GM21367 (cell line): ENCODE measurements around the gene SCG3.
"Not testable (repeated sequence)": the region's sequence is repeated elsewhere in the genome, so short reads cannot be mapped to it uniquely, and the experiment has no call there.

Experiments used
- ATAC-seq: cut with Tn5 transposase; IDR thresholded peaks from one replicate; pipeline ENCODE4 v1.9.1; 2021; ENCODE audit not compliant: unreplicated experiment

The SCG3 gene

DNA sequence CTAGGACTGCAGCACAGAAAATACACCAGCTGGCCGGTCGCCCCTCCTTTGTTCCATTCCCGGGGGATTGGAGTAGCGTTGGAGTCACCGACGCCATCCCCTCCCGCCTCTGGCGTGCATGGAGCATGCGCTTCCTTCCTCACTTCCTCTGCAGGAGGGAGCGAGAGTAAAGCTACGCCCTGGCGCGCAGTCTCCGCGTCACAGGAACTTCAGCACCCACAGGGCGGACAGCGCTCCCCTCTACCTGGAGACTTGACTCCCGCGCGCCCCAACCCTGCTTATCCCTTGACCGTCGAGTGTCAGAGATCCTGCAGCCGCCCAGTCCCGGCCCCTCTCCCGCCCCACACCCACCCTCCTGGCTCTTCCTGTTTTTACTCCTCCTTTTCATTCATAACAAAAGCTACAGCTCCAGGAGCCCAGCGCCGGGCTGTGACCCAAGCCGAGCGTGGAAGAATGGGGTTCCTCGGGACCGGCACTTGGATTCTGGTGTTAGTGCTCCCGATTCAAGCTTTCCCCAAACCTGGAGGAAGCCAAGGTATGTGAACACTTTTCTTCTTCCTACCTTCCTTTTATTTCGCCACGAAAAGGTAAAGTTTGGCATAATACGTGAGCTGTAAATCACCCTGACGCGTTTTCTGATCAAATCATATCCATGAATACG lies at the start of gene SCG3:
SCG3 (plus strand) TSS at position 201 of the 661 bp plus-strand sequence; CDS start at position 454, 253 bp downstream.
- ATAC-seq = no peak

DNA sequence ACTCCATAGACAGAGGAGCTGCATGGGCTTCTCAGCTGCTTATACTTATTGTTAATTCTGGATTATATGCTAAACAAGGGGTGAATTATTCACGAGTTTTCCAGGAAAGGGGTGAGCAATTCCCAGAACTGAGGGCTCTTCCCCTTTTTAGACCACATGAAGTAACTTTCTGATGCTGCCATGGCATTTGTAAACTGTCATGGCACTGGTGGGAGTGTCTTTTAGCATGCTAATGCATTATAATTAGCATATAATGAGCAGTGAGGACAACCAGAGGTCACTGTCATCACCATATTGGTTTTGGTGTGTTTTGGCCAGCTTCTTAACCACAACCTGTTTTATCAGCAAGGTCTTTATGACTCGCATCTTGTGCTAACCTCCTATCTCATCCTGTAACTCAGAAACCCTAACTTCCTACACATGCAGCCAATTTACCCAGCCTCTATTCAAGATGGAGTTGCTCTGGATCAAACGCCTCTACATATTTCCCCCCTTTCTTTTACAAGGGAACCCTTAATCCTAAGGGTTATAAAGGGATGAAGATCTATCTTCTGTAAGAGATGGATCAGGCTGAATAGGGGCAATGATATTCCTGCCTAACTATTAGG lies 46.6 kb upstream of the SCG3 start:
- ATAC-seq = no peak

DNA sequence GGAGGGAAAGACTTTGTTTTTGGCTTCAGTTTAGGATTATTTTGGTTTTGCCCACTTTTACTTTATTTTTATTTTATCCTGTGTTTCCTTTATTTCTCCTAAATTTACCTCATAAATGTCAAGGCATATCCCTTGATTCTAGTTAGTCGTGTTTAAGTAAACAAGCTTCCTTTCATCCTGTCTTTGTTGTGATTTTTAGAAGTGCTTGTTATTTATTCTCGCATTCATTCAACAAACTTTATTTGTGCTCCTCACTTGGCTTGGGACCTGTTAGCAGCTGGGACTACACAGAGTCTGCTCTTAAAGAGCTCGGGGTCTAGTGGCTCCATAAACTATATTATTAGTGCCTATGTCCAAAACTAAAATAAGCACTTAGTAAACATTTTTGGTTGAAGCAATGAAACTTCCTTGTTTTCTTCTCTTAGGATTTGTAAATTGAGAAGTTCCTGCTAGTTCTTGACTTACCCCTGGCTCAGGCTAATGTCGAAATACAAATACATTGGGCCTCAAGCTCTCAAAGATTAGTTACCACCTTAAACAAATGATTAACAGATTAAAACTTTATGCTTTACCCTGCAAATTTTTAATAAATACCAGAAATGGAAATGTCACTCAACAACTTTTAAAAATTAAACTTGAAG lies 39.7 kb upstream of the SCG3 start:
- ATAC-seq = no peak

DNA sequence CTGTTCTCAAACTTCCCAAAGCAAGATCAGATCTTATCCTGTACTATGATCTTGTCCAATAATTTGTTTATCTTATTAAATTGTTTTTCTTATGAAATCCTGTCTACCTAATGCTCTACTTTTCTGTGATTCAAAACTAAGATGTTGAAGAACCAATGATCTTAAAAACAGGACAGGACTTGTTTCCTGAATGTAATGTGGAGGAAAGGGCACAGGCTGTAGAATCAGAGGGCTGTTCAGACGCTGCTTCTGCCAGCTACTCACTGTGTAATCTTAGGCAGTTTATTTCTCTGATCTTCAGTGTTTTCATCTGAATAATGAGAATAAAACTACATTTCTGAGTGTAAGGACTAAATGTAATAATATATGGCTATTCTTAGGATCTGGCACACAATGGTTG lies 38.6 kb upstream of the SCG3 start:
- no peak for ATAC-seq

DNA sequence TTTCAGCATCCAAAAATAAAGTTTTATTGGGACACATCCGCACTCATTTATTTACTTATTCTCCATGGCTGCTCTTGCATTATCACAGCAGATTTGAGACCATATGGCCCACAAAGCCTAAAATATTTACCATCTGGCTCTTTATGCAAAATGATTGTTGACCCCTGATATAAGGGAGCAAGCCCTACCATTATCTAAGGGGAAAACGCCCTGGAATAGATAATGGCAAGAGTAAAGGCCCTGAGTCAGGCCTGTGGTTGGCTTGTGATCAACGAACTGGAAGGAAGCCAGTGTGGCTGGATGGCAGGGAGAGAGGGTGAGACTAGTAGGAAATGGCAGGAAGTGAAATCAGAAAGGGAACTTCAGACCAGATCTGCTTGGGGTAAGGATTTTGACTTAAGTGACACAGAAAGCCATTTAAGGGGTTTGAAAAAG lies 34.2 kb upstream of the SCG3 start:
- ATAC-seq = no peak

DNA sequence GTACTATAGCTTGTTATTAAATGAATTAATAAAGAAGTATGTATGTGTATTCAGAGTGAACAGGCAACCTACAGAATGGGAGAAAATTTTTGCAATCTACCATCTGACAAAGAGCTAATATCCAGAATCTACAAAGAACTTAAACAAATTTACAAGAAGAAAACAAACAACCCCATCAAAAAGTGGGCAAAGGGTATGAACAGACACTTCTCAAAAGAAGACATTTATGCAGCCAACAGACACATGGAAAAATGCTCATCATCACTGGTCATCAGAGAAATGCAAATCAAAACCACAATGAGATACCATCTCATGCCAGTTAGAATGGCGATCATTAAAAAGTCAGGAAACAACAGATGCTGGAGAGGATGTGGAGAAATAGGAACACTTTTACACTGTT lies 33.2 kb upstream of the SCG3 start:
- not testable (repeated sequence) for ATAC-seq

DNA sequence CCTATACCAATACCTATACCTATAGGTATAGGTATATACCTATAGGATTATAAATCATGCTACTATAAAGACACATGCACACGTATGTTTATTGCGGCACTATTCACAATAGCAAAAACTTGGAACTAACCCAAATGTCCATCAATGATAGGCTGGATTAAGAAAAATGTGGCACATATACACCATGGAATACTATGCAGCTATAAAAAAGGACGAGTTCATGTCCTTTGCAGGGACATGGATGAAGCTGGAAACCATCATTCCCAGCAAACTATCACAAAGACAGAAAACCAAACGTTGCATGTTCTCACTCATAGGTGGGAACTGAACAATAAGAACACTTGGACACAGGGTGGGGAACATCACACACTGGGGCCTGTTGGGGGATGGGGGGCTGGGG lies 32.7 kb upstream of the SCG3 start:
- not testable (repeated sequence) for ATAC-seq

DNA sequence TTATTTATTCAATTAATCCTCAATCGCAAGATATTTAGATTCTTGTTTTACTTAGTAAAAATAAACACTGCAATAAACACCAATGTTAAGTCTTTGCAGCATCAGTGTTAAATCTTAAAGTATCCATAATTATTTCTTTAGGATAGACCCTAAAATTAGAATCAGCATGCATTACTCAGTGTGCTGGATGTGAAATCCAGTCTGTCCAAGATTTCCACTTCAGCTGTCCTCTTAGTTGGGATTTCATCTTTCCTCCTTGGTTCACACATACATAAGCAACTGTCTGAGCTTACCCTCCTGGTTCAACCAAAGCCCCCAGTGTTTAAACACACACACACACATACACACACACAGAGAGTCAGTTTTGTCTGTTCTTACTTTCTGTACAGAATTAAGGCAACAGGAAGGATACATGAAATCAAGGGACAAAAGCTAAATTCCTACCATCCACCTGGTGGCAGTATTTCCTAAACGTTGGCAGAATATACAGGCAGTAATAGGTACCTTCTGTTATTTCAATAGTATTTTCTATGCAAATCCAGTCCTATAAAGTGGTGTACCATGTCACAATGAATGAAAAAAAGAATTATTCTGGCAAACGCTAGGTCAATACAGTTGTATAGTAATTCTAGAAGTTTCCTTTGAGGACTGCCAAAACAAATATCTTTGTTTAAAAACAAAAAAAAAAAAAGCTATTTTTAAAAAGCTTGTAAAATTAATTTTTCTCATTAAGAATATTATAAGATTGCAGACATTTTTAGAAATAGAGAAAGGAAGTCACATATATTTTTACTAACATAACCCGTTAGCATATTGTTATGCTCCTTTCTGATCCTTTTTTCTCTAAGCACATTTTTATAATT lies 31.4 kb upstream of the SCG3 start:
- ATAC-seq = no peak

DNA sequence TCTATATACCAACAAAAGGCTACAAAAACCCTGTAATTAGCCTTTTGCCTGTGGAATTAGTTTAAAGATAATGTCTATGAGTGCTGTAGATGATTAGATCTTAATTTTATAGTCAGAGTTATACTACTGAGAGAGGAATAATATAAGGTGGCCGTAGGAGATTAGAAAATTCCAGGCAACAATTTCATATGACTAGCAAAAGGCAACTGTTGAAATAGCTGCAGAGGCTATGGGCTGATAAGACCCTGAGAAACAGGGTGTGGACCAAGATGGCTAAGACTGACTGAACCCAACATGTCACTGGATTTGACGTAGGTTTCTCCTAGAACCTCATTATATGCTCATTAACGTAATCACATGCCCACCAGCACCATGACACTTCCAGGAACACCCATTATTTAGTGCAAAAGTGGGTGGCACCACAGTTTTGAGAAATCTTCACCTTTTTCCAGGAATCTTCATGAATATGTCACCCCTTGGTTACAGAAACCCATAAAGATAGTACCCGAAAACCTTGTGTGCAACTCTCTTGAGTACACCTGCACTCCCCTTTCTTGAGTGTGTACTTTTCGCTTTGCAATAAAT lies 29.1 kb upstream of the SCG3 start:
- ATAC-seq = no peak

DNA sequence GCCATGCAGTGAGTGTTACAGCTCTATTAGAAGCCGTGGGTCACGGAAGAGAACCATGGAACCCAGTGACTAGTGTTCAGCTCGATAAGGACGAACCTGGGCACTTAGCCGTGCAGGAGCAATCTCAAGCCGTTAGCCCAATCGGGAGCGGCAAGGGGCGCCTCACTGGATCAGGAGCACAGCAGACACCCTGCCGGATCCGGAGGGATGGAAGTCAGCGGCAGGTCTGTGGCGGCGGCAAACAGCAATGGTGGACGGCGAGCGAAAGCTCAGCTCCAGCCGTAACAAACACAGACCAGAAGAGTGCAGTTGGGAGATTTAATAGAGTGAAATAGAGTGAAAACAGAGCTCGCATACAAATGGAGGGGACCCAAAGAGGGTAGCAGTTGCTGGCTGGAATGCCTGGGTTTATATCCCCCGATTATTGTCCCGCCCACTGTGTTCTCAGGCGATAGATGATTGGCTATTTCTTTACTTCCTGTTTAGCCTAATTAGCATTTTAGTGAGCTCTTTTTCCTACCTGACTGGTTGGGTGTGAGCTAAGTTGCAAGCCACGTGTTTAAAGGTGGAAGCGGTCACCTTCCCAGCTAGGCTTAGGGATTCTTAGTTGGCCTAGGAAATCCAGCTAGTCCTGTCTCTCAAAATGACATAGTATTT lies 25.8 kb upstream of the SCG3 start:
- not testable (repeated sequence) for ATAC-seq

DNA sequence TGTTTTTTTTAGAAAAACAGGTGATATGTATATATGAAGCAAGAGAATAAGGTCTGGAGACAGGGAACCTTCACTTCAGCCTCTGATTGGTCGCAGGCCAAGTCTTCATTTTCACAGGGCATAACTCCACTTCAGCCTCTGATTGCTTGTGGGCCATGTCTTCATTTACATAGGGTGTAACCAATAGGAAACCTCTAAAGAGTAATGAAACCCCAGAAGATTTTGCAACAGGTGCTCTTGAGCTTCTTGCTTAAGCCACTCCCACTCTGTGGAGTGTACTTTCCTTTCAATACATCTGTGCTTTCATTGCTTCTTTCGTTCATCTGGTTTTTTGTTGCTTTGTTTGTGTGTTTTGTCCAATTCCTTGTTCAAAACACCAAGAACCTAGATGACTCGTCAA lies 22.6 kb upstream of the SCG3 start:
- no peak for ATAC-seq

DNA sequence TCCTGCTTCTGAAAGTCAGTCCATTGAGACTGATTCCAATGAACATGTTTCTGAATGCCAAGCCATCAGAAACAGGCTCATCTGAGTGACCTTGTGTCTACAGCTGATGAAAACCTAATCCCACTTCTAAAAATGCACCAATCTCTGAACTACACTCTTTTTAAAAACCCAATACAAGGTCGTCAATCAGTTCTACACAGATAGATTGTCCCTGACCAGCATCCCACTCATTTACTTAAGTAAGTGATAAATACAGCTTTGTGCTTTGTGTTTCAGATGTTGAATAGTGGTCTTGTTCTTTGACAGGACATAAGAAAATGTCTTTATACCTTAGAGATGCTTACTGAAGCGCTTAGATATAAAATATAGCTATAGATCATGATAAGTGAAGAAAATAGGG lies 20.2 kb upstream of the SCG3 start:
- ATAC-seq = no peak

DNA sequence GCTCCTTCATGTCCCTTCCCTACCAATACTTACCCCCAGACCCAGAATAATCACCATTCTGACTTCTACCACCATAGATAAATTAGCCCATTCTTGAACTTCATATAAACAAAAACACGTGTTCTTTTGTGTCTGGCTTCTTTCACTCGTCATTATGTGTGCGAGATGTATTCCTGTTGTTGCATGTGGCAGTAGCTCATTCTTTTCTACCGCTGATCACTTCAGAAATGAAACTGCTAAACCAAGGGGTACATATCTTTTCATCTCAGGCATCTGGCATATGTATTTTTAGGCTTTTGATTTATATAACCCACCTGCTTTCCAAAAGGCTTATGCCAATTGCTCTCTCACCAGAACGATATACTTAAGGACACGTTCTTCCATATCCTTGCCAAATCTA lies 13.8 kb upstream of the SCG3 start:
- ATAC-seq = no peak

DNA sequence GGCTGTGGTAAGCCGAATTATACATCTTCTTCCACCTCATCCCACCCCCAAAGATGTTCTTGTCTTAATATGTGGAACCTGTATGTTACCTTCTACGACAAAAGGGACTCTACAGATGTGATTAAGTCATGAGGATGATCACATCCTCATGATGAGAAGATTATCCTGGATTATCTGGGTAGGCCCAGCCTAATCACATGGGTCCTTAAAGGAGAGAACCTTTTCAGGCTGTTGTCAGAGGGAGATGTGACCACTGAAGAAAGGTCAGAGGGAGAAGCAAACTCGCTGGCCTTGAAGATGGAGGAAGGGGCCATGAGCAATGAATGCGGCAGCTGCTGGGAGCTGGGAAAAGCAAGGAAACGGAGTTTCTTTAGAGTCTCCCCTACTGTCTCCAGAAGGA lies 12.9 kb upstream of the SCG3 start:
- ATAC-seq = no peak

DNA sequence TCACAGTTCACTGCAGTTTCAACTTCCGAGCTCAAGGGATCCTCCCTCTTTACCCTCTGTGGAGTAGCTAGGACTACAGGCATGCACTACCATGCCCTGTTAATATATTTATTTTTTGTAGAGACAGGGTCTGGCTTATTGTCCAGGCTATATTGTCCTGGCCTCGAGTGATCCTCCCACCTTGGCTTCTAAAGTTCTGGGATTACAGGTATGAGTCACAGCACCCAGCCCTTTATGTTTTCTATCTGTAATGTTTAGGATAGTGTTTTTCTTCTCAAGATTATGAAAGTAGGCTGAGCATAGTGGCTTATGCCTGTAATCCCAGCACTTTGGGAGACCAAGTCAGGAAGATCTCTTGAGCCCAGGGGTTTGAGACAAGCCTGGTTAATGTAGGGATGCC lies 11.9 kb upstream of the SCG3 start:
- ATAC-seq = no peak

DNA sequence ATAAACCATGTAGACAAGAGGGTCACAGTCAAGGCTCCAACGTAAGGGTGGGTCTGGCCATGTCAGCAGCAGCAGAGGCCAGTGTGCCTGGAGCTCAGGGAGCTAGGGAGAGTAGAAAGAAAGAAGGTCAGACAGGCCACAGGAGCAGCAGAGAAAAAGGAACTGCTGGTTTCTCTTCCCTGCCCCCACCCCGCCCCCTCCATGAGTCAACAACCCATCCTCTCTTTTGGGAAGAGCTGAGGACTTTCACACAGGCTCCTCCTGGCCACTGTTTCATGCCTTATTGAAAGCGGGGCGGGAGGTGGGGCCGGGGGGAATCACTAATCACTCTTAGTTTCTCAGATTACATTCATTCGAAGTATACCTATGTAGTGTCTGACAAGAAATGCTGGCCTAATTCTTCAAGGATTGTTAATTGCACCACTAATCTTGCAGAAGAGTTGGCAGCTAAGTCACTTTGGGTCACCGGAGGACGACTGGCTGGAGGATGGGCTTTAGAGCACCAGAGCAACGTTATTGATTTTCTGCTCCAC lies 9.1 kb upstream of the SCG3 start:
- no peak for ATAC-seq

DNA sequence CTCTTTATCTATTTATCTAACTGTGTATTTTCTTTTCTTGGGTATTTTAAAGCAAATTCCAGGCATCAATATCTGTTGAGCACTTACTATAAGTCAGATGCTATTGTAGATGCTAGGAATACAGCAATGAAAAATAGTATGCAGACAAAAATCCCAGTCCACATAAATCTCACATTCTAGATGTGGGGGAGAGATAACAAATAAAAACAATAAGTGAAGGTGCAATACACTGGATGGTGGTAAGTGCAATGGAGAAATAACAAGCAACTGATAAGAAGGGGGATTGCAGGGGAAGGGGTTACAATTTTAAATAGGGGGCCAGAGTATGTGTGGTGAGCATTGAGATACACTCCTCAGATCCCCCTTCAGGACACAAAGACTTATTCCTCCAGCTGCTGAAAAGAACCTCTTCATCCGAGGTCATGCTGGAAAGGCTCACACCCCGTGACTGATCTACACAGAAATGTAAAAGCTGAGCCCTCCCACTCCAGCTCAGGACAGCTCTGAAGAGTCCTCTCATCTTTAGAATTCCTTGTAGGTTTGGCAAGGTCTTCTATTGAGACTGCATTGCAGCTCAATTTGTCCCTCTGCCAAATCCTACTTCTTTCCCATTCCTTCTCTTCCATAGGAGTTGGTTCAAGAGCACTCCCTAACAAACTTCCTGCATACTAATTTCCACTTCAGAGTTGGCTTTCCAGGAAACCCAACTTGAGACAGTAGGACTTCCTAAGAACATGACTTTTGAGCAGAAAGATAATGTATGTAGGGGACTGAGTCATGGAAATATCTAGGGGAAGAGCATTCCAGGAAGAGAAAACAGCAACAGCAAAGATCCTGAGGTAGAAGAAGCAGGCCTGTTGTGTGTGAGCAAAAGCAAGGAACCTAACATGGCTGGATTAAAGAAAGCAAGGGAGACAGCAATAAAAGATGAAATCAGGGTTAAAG lies 8.1 kb upstream of the SCG3 start:
- ATAC-seq = no peak

DNA sequence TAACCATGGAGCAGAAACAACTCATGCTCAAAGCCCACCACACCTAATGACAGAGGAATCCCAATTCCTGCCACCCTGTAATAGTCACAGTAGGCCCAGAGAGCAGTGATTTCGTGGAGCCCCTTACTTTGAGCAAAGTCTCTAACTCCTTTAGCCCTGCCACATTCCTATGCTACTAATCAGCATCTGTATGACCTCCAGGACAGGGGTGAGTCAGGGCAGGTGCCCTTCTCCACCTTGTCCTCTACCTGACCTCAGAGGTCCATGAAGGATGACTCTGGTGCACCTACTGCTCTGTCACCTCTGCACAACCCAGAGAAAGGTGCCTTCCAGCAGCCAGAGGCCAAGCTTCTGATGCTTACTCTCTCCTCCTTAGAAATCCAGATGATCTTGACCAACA lies 6.1 kb upstream of the SCG3 start:
- ATAC-seq = no peak

DNA sequence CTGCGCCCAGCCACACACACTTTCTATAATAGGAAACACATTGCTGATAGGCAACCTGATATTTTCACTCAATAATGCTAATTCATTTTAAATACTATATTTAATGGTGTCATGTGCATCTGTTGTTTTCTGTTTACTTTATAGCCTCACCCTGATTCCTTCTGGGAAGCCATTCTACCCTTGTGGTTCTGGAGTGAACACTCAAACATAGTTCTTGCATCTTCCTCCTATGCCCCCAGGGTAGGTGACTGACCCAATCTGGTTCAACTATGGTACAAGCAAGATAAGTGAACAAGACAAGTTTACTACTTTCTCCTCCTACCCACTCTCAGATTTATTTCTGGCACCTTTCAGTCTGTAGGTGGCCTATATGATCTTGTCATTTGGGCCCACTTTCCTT lies 4.3 kb upstream of the SCG3 start:
- ATAC-seq = no peak
